ENCODE measurements around the gene DMRT1.
"Not testable (repeated sequence)": the region's sequence is repeated elsewhere in the genome, so short reads cannot be mapped to it uniquely, and the experiment has no call there.

DMRT1 gene

DNA sequence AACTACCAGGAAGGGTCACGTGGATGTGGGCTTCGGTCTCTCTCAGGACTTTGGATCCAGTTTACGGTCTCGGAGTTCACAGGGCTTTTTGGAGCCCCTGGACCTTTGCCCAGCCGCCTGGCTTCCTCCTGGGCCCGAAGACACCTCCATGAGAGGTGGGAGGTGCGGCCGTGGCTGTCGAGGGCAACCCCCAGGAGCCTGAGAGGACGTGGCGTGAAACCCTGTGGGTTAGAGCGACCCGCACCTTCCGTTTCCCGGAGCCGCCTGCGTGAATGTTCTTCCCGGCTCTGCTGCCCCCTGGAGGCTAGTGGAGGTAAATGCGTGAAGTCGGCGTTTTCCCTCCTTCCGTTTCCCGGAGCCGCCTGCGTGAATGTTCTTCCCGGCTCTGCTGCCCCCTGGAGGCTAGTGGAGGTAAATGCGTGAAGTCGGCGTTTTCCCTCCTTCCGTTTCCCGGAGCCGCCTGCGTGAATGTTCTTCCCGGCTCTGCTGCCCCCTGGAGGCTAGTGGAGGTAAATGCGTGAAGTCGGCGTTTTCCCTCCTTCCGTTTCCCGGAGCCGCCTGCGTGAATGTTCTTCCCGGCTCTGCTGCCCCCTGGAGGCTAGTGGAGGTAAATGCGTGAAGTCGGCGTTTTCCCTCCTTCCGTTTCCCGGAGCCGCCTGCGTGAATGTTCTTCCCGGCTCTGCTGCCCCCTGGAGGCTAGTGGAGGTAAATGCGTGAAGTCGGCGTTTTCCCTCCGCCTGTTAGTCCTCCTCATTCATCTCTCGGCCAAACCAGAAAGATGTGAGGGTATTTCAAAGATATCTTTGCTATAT is 157.0 kb downstream of the DMRT1 start:
- DNase-seq (ENCODE audit: low read depth in 3 of 3): not testable (repeated sequence)

DNA sequence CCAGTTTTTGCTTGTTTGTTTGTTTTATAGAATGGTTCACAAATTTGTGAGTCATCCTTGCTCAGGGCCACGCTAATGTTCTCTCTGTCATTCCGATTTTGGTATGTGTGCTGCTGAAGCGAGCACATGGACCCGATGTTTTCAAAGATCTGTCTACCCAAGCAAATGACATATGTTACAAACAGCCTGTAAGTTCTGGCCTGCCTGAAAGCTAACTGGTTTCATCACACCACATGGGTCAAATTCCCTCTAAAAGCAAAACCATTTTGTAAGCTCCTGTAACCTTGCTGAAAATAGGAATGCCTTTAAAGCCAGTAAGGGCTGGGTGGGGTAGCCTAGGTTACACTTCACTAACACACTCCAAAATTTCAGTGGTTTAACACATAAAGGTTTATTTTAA is 160.3 kb downstream of the DMRT1 start:
- DNase-seq (ENCODE audit: low read depth in 3 of 3): no peak

DNA sequence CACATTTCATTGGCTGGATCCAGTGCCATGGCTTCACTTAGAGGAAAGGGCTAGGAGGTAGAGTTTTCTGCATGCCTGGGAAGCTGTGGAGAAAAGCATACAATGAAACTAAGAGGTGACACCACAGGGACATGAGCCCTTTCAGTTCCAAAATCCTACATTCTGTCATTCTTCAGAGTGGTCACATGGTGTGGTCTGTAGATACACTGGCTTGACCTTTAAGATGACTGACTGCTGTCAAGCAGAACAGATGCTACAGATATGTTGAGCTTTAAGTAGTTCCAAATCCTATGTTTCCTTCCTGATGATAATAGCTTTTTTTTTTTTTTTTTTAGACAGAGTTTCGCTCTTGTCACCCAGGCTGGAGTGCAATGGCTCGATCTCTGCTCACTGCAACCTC is 161.2 kb downstream of the DMRT1 start:
- DNase-seq (ENCODE audit: low read depth in 3 of 3): no peak

DNA sequence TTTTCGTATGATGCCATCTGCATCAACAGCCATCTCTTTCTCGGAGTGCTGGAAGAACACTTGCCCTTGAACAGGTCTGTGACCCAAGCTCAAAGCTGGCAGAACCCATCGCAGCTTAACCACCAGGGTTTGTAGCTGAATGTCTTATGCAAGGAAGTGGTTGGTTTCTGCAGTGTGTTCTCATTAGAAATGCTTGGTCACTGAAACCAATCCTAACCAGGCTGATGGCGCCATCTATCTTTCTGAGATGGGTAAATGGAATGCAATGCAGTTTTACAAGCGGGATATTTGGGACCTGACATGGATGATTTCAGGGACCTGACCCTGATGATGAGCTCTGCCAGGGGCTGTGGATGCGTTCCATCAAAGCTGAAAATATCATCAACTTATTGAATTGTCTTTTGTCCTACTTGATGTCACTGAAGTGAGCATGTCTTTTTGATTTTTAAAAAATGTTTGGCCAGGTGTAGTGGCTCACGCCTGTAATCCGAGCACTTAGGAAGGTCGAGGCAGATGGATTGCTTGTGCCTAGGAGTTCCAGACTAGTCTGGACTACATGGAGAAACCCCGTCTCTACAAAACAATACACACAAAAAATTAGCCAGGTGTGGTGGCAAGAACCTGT is 163.7 kb downstream of the DMRT1 start:
- no peak for DNase-seq (ENCODE audit: low read depth in 3 of 3)

DNA sequence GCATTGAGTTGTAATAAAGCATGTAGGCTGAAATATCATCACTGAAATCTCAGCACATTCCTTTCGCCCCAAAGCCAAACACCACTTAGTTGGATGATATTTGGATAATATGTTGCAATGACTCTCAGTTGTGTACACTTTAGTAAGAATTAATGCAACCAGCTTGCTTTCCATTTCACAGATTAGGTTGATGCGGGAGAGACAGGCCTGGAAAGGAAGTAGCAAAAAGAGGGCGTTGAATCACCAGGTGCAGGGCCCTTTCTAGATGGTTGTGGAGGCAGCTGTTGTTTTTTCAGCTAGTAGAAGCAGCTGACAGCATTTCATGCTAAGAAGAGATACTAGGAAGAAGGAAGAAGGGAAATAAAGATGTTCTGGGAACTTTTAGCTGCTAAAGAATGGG is 165.8 kb downstream of the DMRT1 start:
- no peak for DNase-seq (ENCODE audit: low read depth in 3 of 3)

DNA sequence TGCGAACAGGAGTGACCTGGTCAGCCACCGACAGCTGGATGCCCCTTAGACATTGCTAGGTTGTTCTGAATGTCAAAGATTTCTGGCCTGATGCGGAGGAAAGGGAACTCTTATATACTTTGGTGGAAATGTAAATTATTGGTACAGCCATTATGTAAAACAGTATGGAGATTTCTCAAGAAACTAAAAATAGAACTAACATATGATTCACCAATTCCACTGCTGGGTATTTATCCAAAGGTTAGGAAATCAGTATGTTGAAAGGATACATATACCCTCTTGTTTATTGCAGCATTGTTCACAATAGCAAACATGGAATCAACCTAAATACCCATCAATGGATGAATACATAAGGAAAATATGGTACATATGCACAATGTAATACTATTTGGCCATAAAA is 166.7 kb downstream of the DMRT1 start:
- DNase-seq (ENCODE audit: low read depth in 3 of 3): no peak

DNA sequence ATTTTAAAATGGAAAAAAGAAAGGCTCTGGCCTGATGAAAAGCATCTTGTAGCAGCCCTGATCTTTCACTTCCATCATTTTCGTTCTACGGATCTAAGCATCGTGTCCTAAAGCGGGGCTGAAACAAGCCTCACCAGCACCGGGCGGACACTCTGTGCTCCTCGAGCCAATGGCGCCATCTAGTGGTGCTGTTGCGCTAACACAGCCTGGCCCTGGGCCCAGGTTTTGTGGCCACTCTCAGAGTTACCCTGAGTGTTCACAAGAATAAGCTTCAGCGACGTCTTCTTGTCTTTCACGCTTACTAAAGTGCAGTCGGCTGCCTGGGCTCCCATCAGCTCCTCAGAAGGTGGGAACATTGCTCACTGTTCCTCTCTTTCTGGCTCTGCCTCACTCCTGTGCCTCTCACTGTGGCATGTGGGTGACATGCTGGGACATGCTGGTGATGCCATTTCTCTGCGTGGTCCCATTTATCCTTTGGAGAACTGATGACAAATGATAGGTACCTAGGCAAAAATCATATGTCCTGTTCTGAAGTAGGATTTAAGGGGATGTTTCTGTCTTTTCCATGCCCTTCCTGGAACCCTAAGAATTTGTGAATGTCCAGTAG is 167.7 kb downstream of the DMRT1 start:
- peak; percentile 61 to 65 (median 62) for DNase-seq (ENCODE audit: low read depth in 3 of 3)

DNA sequence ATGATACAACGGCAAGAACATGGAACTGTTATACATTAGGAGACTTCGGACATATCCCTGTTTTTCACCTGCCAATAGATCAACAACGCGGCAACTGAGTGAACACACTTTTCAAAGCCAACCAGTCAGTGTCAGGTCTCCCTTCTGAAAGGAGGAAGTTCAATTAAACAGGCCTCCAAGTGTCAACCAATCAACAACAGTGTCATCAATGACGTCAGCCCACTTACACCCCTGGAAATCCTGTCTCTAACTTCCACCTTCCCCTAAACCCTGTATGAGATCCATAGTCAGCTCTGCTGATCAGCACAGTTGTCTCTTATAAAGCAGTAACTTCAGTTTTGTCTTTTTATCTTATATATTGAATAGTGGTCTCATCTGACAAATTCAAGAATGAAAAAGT is 171.5 kb downstream of the DMRT1 start:
- DNase-seq (ENCODE audit: low read depth in 3 of 3): no peak

DNA sequence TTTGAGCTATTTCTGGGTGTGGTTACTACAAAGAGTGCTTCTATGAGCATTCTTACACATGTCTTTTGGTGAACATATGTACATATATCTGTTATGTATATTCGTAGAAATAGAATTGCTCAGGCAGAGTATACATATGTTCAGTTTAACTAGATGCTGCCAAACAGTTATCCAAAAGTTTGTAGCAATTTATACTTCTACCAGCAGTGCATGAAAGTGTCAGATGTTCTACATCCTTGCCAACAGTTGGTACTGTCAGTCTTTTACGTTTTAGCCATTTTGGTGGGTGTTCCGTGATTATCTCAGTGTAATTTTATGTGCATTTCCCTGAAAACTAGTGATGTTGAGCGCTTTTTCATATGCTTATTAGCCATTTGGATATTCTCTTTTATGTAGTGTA is 172.7 kb downstream of the DMRT1 start:
- DNase-seq (ENCODE audit: low read depth in 3 of 3): no peak

DNA sequence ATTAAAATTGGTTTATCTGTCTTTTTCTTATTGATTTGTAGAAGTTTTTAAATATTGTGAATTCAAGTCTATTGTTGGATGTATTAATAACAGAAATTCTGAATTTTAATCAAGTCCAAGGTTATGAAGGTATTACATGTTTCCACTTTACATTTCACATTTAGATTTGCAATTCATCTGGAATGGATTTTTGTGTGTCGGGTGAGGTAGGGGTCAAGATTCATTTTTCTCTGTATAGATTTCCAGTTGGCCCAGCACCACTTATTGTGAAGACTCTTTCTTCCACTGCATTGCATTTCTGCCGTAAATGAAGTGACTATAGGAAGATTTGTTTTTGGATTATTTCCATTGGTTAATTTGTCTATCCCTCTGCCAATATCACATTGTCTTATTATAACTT is 173.1 kb downstream of the DMRT1 start:
- DNase-seq (ENCODE audit: low read depth in 3 of 3): no peak

DNA sequence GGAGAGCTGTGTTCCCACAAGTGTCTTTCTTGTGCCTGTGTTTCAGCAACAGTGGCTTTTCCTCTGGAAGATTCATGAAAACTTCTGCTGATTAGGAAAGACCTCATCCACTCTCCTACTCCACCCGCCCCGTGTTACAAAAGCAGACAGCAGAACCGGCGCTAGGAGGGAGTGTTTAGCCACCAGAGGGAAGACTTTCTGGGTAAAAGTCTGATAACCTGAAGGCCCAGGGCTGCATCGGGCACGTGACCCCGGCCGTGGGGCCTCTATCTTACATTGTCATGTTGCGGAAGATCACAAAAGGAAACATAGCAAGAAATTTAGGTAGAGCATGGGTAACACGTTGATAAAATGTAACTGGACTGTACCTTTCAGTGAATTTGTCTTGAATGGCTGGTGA is 176.6 kb downstream of the DMRT1 start:
- no peak for DNase-seq (ENCODE audit: low read depth in 3 of 3)

All from stimulated activated CD4-positive, alpha-beta T cell treated with anti-CD3 and anti-CD28 coated beads, TNF-alpha, amount 100 ng/mL, for 48 hours (primary cell).